Fibroblast of pulmonary artery (primary cell): ENCODE measurements around the gene FOSL2.

Experiments
- DNase-seq: peaks from one replicate; pipeline ENCODE4 v3.0.0-alpha.2; 2010; ENCODE audit warnings: low read depth
- H3K4me3 ChIP-seq: replicated peaks from 2 replicates; pipeline ENCODE4 v1.5.1; 2011; ENCODE audit warnings: low read depth, mild to moderate bottlenecking, control low read depth, low read length, moderate library complexity
- CTCF ChIP-seq: IDR thresholded peaks from 2 replicates; pipeline ENCODE4 v1.5.1; 2011; ENCODE audit warnings: mild to moderate bottlenecking, control low read depth, low read length, inconsistent platforms; ENCODE audit errors: missing control alignments

The FOSL2 gene

DNA sequence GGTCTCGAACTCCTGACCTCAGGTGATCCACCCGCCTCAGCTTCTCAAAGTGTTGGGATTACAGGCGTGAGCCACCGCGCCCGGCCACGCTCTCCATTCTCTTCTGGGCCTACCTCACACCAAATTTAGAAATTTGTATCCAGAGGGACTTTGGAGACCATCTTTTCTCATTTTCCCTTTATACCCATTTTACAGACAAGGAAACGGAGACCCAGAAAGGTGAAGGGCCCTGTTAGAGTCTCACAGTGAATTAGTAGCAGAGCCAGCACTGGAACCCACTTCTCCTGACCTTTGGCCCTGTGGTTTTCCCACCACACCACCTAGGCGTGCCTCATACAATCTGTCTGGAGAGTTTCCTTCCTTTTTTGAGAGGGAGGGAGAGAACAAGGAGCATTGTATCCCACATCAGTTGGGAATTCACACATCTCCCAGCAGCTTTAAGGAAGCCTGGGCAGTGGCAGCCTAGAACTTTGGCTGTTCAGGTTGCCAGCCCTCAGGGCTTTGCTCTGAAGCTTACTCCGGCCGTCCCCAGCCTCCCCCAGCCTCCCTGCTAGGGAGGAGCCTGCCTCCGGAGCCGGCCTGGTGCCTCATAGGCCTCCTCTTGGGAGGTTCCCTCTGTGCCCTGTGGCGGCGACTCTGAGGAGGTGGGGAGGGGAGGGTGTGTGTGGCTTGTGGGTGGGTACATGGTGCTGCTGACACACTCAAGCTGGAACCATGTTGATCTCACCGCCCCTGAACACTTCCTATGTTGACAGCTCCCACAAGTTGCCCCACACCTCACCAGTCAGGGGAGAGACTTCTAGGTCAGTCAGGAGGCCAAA, 13.8 kb downstream of the FOSL2 start:
- peak; percentile 76 for DNase-seq
- TF ChIP-seq CTCF: no peak
- H3K4me3 ChIP-seq: no peak overlapping the region

DNA sequence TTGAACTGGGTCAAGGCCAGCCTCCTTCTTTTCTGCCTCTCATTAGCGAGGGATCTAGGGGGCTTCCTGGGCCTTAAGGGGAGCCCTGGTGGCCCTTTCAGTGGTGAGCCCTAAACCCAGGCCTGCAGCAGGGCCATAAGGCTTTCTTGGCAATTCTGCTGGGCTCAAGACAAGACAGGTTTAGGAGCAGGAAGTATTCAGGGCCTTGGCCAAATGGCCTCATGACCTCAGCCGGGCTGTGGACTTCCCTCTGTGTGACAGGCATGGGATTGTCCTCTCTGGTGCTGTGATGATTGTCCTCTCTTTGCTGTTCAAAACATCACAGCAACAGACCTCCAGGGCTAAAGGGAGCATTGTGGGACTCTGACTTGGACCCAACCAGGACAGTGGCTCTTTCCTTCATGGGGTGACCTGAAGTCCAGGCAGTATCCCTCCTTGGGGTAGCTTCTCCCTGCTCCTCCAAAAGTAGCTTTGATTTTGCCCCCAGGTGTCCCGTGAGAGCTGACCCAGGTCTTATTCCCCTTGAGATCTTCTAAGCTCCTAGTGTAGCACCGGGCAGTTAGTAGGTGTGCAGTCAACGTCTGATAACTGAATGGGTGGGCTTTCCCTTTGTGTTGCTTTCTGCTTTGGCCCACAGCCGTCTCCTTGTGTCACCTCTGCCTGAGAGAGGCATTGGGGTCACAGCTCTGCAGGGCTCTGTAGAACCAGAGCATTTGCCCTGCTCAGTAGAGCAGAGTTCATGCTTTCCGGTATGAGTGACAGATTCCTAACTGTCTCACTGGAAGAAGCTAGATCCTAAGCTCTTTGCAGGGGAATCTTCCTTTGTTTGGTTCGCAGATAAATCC, 14.7 kb downstream of the FOSL2 start:
- no peak overlapping the region for H3K4me3 ChIP-seq
- TF ChIP-seq CTCF: no peak

DNA sequence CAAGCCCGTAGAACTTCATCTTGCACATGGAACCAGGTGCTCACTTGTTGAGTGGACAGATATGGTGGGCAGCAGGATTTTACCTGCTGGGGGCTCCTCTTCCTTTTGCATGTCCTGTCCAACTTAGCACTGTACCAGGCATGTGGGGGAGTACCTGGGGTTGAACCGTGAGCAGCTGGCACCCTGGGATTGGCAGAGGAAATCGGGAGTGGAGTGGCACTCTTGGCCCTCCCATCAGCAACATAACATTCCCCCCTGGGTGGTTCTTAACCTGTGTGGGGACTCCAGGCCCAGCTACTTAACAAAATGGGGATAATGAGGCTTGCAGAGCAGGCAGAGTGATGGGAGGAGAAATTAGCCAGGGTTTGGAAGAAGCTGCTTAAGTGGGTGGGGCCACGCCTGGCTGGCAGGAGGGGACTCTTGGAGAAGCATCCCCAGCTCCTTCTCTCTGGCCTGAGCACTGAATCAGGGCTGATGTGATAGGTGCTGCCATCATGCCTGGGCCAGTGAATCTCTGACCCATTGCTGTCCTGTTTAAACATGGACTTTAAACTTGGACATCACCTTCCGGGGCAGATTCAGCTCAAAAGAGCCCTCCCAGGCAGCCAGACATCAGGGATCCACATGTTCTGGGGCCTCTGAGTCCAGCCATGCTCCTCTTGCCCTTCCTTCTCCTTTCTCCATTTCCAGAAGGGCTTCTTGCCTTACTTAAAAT, 15.5 kb downstream of the FOSL2 start:
- no peak for TF ChIP-seq CTCF
- no peak overlapping the region for H3K4me3 ChIP-seq
- DNase-seq: no peak

More for the DNA sequence above, 14.7 kb downstream of the FOSL2 start:
- no peak for DNase-seq

DNA sequence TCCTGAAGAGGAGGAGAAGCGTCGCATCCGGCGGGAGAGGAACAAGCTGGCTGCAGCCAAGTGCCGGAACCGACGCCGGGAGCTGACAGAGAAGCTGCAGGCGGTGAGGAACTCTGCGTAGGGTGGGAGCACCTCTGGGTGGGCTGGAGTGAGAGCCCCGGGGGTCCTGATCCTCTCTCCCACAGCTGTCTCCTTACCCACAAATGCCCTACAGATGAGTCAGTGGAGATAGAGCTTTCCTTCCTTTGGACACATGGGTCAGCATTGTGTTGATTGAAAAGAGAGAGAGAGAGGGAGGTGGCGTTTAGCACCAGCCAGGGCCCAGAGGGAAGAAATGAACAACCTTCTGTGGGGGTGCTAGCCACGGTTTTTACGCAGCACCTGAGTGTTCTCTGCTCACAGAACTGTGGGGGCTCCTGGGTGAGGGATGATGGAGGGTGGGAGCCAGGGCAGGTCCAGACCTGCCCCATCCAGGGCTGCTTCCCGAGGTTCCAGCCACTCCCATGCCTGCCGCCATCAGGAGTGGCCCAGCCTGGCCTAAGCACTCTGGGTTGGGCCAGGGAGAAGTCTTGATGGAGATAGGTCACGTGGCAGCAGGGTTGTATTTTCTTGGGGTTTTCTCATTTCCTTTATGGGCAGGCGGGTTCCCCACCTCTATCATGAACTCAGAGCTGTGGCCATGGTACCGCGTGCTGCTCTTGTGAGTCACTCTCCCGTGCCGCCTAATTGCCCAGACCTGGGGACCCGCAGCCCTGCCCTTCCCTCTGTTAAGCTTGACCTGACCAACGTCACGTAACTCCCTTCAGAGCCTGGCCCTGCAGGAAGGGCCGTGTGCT, 16.3 kb downstream of the FOSL2 start:
- TF ChIP-seq CTCF: no peak
- peak; percentile 74 for DNase-seq
- H3K4me3 ChIP-seq: no peak overlapping the region

GRCh38 chr2:28411166-28411755, 18.6 kb downstream of the FOSL2 start:
- no peak for DNase-seq
- TF ChIP-seq CTCF: no peak
- no peak overlapping the region for H3K4me3 ChIP-seq
